ENCODE data around the gene RAMP3.
"Not testable (repeated sequence)": the region's sequence is repeated elsewhere in the genome, so short reads cannot be mapped to it uniquely, and the experiment has no call there.

RAMP3 gene

GRCh38 chr7:45132708-45133320 is 24.8 kb upstream of the RAMP3 start:
- no peak for DNase-seq (ENCODE audit: low spot score)

- DNase-seq (ENCODE audit: low spot score), result no peak
Measured at GRCh38 chr7:45133352-45133751, 24.2 kb upstream of the RAMP3 start.

GRCh38 chr7:45133877-45134276 is 23.7 kb upstream of the RAMP3 start:
- no peak for DNase-seq (ENCODE audit: low spot score)

GRCh38 chr7:45136106-45137060 is 21.2 kb upstream of the RAMP3 start:
- peak; percentile 82 for DNase-seq (ENCODE audit: low spot score)

GRCh38 chr7:45138433-45139267 is 18.9 kb upstream of the RAMP3 start:
- no peak for DNase-seq (ENCODE audit: low spot score)

GRCh38 chr7:45140827-45141226 is 16.8 kb upstream of the RAMP3 start:
- no peak for DNase-seq (ENCODE audit: low spot score)

GRCh38 chr7:45143616-45144015 is 14.0 kb upstream of the RAMP3 start:
- DNase-seq (ENCODE audit: low spot score), result no peak

- DNase-seq (ENCODE audit: low spot score), result no peak
Measured at GRCh38 chr7:45145881-45146280, 11.7 kb upstream of the RAMP3 start.

GRCh38 chr7:45146531-45147379 is 10.8 kb upstream of the RAMP3 start:
- DNase-seq (ENCODE audit: low spot score), result no peak

GRCh38 chr7:45147858-45148652 is 9.5 kb upstream of the RAMP3 start:
- no peak for DNase-seq (ENCODE audit: low spot score)

GRCh38 chr7:45148653-45148973 is 9.0 kb upstream of the RAMP3 start:
- no peak for DNase-seq (ENCODE audit: low spot score)

- no peak for DNase-seq (ENCODE audit: low spot score)
Measured at GRCh38 chr7:45149606-45150005, 8.0 kb upstream of the RAMP3 start.

- DNase-seq (ENCODE audit: low spot score), result no peak
Measured at GRCh38 chr7:45150199-45150598, 7.4 kb upstream of the RAMP3 start.

- no peak for DNase-seq (ENCODE audit: low spot score)
Measured at GRCh38 chr7:45151131-45151684, 6.4 kb upstream of the RAMP3 start.

- no peak for DNase-seq (ENCODE audit: low spot score)
Measured at GRCh38 chr7:45151967-45152366, 5.6 kb upstream of the RAMP3 start.

- DNase-seq (ENCODE audit: low spot score), result no peak
Measured at GRCh38 chr7:45153233-45153632, 4.4 kb upstream of the RAMP3 start.

- DNase-seq (ENCODE audit: low spot score), result not testable (repeated sequence)
Measured at GRCh38 chr7:45153861-45154260, 3.7 kb upstream of the RAMP3 start.

- no peak for DNase-seq (ENCODE audit: low spot score)
Measured at GRCh38 chr7:45155357-45155900, 2.2 kb upstream of the RAMP3 start.

GRCh38 chr7:45155941-45156340 is 1.6 kb upstream of the RAMP3 start:
- DNase-seq (ENCODE audit: low spot score), result no peak
